ENCODE data around the gene FRMD1. TPM values are rescaled to one million over a fixed set of nuclear protein-coding genes. Genes with fewer than 3 reads are reported as not detected.

Gene FRMD1
- total RNA-seq, 3 donors from 2014 or later (not counting 1 experiment from before 2014, with no cell fraction given): not detected

- WGBS (ENCODE audit: insufficient coverage): 77% methylated on average over 24 of the region's 24 CpGs
- TF ChIP-seq, protein P1, sequence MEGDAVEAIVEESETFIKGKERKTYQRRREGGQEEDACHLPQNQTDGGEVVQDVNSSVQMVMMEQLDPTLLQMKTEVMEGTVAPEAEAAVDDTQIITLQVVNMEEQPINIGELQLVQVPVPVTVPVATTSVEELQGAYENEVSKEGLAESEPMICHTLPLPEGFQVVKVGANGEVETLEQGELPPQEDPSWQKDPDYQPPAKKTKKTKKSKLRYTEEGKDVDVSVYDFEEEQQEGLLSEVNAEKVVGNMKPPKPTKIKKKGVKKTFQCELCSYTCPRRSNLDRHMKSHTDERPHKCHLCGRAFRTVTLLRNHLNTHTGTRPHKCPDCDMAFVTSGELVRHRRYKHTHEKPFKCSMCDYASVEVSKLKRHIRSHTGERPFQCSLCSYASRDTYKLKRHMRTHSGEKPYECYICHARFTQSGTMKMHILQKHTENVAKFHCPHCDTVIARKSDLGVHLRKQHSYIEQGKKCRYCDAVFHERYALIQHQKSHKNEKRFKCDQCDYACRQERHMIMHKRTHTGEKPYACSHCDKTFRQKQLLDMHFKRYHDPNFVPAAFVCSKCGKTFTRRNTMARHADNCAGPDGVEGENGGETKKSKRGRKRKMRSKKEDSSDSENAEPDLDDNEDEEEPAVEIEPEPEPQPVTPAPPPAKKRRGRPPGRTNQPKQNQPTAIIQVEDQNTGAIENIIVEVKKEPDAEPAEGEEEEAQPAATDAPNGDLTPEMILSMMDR (IDR thresholded peaks at IDR 0.05): no peak
- intact Hi-C loops (cut with micrococcal nuclease): no loop called here
- Histone ChIP-seq H3K9me3 (ENCODE audit: control insufficient read depth, insufficient read depth, low read length) (no peaks in the 10 kb centered on the region), H3K4me3 (ENCODE audit: low read length) (no peak overlapping the region), H3K36me3 (ENCODE audit: control insufficient read depth, insufficient read depth, low read length) (no peaks in the 10 kb centered on the region), H3K27me3 (ENCODE audit: control insufficient read depth, insufficient read depth, low read length) (no peaks in the 10 kb centered on the region), H3K4me1 (ENCODE audit: control insufficient read depth, insufficient read depth, low read length) (no peaks in the 10 kb centered on the region), H3K27ac (ENCODE audit: low read length) (no peak overlapping the region)
- H3K9me3 Mint-ChIP-seq: no peaks in the 10 kb centered on the region
- H3K36me3 Mint-ChIP-seq: no peaks in the 10 kb centered on the region
- peaks cover 0 to 2% of the 10 kb centered on the region in 2 donors for H3K27me3 Mint-ChIP-seq (ENCODE audit: low read depth in 2 of 2)
- no peak overlapping the region for H3K27ac Mint-ChIP-seq
- ATAC-seq: no peak
- no peak for DNase-seq
- no peaks in the 10 kb centered on the region for H3K4me1 Mint-ChIP-seq
- H3K4me3 Mint-ChIP-seq: no peak overlapping the region
These were observed 6.8 kb downstream of the FRMD1 start for GRCh38 chr6:168072261-168072660.

DNA sequence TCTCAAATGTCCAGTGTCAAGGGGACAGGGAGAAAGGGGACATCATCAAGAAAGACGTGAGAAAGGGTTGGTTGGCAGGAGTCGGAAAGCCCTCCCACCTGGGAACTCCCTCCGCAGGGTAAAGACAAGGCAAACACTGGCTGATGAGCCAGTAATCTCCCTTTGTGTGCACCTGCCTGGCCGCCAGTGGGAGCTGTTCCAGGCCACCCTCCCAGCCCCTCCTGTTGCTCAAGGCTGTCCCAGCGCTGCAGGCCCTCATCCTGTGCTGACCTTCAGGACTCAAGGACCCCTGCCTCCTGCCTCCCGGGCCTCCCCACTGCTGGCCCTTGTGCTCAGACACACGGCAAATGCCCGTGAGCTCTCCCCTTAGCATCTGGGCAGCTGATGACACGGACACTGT is 7.4 kb downstream of the FRMD1 start:
- Mint-ChIP-seq H3K4me1 (no peaks in the 10 kb centered on the region), H3K36me3 (no peaks in the 10 kb centered on the region), H3K9me3 (no peaks in the 10 kb centered on the region), H3K4me3 (no peak overlapping the region), H3K27ac (no peak overlapping the region), H3K27me3 (ENCODE audit: low read depth in 2 of 2) (peaks cover 0 to 2% of the 10 kb centered on the region in 2 donors)
- ATAC-seq: no peak
- DNase-seq: no peak
- intact Hi-C loops (cut with micrococcal nuclease): no loop called here
- H3K27me3 ChIP-seq (ENCODE audit: control insufficient read depth, insufficient read depth, low read length): no peaks in the 10 kb centered on the region
- H3K4me3 ChIP-seq (ENCODE audit: low read length): no peak overlapping the region
- TF ChIP-seq, protein P1 (IDR thresholded peaks at IDR 0.05): no peak
- no peak overlapping the region for H3K27ac ChIP-seq (ENCODE audit: low read length)
- no peaks in the 10 kb centered on the region for H3K9me3 ChIP-seq (ENCODE audit: control insufficient read depth, insufficient read depth, low read length)
- WGBS (ENCODE audit: insufficient coverage): 79% methylated on average over 9 of the region's 9 CpGs
- H3K4me1 ChIP-seq (ENCODE audit: control insufficient read depth, insufficient read depth, low read length): no peaks in the 10 kb centered on the region
- H3K36me3 ChIP-seq (ENCODE audit: control insufficient read depth, insufficient read depth, low read length): no peaks in the 10 kb centered on the region

DNA sequence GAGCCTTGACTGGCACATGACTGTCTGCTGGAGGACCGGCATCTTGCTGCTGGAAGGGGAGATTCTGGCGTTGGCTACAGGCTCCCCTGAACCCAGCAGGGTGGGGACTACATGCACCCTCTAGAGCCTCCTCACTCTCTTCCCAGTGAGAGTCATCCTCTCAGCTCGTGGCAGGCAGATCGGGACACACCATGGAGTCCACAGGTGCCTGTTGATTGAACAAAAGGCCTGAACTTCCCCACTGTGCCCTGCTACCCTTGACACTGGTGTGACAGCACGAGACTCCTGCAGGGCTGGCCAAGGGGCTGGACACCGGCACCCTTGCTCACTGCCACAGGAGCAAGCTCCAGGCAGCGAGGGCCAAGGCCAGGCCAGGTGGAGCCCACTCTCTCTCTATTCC is 8.2 kb downstream of the FRMD1 start:
- Mint-ChIP-seq H3K4me3 (no peak overlapping the region), H3K36me3 (no peaks in the 10 kb centered on the region), H3K9me3 (no peaks in the 10 kb centered on the region), H3K27me3 (ENCODE audit: low read depth in 2 of 2) (peaks cover 0 to 2% of the 10 kb centered on the region in 2 donors), H3K27ac (no peak overlapping the region), H3K4me1 (no peaks in the 10 kb centered on the region)
- no peaks in the 10 kb centered on the region for H3K36me3 ChIP-seq (ENCODE audit: control insufficient read depth, insufficient read depth, low read length)
- DNase-seq (no peak), ATAC-seq (no peak)
- WGBS (ENCODE audit: insufficient coverage): 82% methylated on average over 7 of the region's 7 CpGs
- no peak overlapping the region for H3K27ac ChIP-seq (ENCODE audit: low read length)
- intact Hi-C loops (cut with micrococcal nuclease): no loop called here
- H3K4me1 ChIP-seq (ENCODE audit: control insufficient read depth, insufficient read depth, low read length): no peaks in the 10 kb centered on the region
- TF ChIP-seq, protein P1 (IDR thresholded peaks at IDR 0.05): no peak
- no peak overlapping the region for H3K4me3 ChIP-seq (ENCODE audit: low read length)
- H3K27me3 ChIP-seq (ENCODE audit: control insufficient read depth, insufficient read depth, low read length): no peaks in the 10 kb centered on the region
- no peaks in the 10 kb centered on the region for H3K9me3 ChIP-seq (ENCODE audit: control insufficient read depth, insufficient read depth, low read length)

GRCh38 chr6:168067081-168067759 is 11.8 kb downstream of the FRMD1 start:
- H3K4me1 Mint-ChIP-seq: no peaks in the 10 kb centered on the region
- Histone ChIP-seq H3K4me1 (ENCODE audit: control insufficient read depth, insufficient read depth, low read length) (no peaks in the 10 kb centered on the region), H3K4me3 (ENCODE audit: low read length) (no peak overlapping the region), H3K27me3 (ENCODE audit: control insufficient read depth, insufficient read depth, low read length) (no peaks in the 10 kb centered on the region), H3K36me3 (ENCODE audit: control insufficient read depth, insufficient read depth, low read length) (no peaks in the 10 kb centered on the region), H3K27ac (ENCODE audit: low read length) (no peak overlapping the region), H3K9me3 (ENCODE audit: control insufficient read depth, insufficient read depth, low read length) (no peaks in the 10 kb centered on the region)
- TF ChIP-seq, protein P1 (IDR thresholded peaks at IDR 0.05): no peak
- H3K4me3 Mint-ChIP-seq: no peak overlapping the region
- H3K27me3 Mint-ChIP-seq (ENCODE audit: low read depth in 2 of 2): peaks cover 0 to 2% of the 10 kb centered on the region in 2 donors
- DNase-seq (no peak), ATAC-seq (no peak)
- H3K27ac Mint-ChIP-seq: no peak overlapping the region
- no peaks in the 10 kb centered on the region for H3K9me3 Mint-ChIP-seq
- H3K36me3 Mint-ChIP-seq: no peaks in the 10 kb centered on the region
- intact Hi-C loops (cut with micrococcal nuclease): no loop called here
- WGBS (ENCODE audit: insufficient coverage): 94% methylated on average over 24 of the region's 24 CpGs

Measured in natural killer cell (primary cell).